Esophagus squamous epithelium (tissue), 4 donors: ENCODE measurements around the gene TNNT1.

Source experiments
- POLR2A ChIP-seq, 4 donors: fragments of 450-650 bp; IDR thresholded peaks; one replicate each; pipeline ENCODE4 v1.6.1; 2017; ENCODE audit warnings: antibody characterized with exemption in 4 of 4, mild to moderate bottlenecking in 4 of 4, moderate library complexity in 3 of 4
- TF ChIP-seq, protein P1 (sequence below), 6 experiments: fragments of 450-650 bp in 4 of 6; fragments of 200-600 bp in 2 of 6; sonication (generic) in 2 of 6; IDR thresholded peaks; one replicate each; pipeline ENCODE4 v1.5.1; 2016 to 2019; ENCODE audit warnings: antibody characterized with exemption in 6 of 6, mild to moderate bottlenecking in 4 of 6, moderate library complexity in 4 of 6

DNA sequence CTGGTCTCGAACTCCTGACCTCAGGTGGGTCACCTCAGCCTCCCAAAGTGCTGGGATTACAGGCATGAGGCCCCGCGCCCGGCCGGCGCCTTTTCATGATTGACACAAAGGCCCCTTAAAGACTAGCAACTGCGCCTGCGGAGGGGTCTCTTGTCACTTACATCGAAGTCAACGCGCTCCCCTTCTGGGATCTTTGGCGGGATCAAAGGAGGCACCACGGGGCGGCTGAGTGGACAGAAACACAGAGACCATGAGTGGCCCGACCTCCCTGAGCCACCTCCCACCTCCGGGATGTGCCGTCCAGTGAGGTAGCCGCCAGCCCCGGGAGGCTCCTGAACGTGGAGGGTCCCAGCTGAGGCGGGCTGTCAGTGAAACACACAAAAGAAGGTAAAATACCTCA lies 7.3 kb downstream of the TNNT1 start:
- no peak for TF ChIP-seq POLR2A (IDR thresholded peaks at IDR 0.05)
- TF ChIP-seq, protein P1, sequence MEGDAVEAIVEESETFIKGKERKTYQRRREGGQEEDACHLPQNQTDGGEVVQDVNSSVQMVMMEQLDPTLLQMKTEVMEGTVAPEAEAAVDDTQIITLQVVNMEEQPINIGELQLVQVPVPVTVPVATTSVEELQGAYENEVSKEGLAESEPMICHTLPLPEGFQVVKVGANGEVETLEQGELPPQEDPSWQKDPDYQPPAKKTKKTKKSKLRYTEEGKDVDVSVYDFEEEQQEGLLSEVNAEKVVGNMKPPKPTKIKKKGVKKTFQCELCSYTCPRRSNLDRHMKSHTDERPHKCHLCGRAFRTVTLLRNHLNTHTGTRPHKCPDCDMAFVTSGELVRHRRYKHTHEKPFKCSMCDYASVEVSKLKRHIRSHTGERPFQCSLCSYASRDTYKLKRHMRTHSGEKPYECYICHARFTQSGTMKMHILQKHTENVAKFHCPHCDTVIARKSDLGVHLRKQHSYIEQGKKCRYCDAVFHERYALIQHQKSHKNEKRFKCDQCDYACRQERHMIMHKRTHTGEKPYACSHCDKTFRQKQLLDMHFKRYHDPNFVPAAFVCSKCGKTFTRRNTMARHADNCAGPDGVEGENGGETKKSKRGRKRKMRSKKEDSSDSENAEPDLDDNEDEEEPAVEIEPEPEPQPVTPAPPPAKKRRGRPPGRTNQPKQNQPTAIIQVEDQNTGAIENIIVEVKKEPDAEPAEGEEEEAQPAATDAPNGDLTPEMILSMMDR (IDR thresholded peaks at IDR 0.05): no peak
